ENCODE results near the gene DUSP7.

DNA sequence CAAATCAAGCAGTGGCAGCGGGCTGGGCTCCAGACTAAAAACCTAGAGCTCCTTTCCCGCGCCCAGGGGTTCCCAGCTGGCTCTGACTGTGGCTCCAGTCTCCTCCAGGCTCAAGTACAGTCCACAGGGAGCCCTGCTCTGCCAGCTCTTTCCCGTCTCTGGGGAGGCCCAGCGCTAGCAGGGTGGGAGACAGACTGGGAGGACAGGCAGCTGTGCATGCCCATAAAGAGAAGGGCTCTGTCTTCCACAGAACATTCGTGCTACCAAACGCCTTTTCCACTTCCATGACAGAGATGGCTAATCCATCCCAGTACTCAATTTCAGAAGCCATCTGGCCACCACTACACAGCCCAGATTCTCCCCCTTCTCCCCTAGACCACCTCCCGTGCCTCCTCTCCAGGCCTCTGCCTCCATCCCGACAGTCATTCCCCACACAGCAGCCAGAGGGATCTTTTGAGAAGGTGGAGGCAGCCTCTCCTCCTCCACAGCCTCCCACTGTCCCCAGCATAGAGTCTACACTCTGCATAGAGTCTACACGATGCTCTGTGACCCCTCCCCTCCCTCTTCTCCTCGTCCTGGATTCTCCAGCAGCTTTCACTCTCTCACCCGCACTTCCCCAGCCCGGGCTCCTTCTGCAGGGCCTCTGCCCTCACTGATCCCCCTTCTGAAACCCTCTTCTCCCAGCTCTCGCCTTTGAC lies 6.8 kb upstream of the DUSP7 start:
- TF ChIP-seq POLR2AphosphoS5 (IDR thresholded peaks at IDR 0.05; ENCODE audit: low read depth, low read length) (no peak), POLR2A (IDR thresholded peaks at IDR 0.05; ENCODE audit: low read depth, low read length) (no peak), TAF1 (IDR thresholded peaks at IDR 0.05; ENCODE audit: borderline replicate concordance, low read depth, low read length) (no peak)
